GM23248 (cell line): ENCODE results near the gene PLA2G7. TPM values are rescaled to one million over a fixed set of nuclear protein-coding genes. Genes with fewer than 3 reads are reported as not detected.

ENCODE experiments used
- DNase-seq: peaks from one replicate; pipeline ENCODE4 v3.0.0-alpha.2; 2015
- H2AFZ ChIP-seq: fragments of 200-600 bp; sonication (generic); 2 replicates; pipeline ENCODE4 v1.6.1; 2016; ENCODE audit warnings: antibody characterized with exemption
- H3F3A ChIP-seq: fragments of 200-600 bp; sonication (generic); 2 replicates; pipeline ENCODE4 v1.6.1; 2016; ENCODE audit warnings: mild to moderate bottlenecking, antibody characterized with exemption, mixed run types; ENCODE audit not compliant: insufficient read depth
- H3K27ac ChIP-seq: fragments of 200-600 bp; sonication (generic); 2 replicates; pipeline ENCODE4 v1.5.1; 2016; ENCODE audit warnings: mild to moderate bottlenecking
- H3K27me3 ChIP-seq: fragments of 200-600 bp; sonication (generic); replicated peaks from 2 replicates; pipeline ENCODE4 v1.6.1; 2016; ENCODE audit warnings: mild to moderate bottlenecking; ENCODE audit not compliant: insufficient read depth
- H3K36me3 ChIP-seq: fragments of 200-600 bp; sonication (generic); 2 replicates; pipeline ENCODE4 v1.6.1; 2016; ENCODE audit warnings: low read depth, mild to moderate bottlenecking
- H3K4me1 ChIP-seq: fragments of 200-600 bp; sonication (generic); 2 replicates; pipeline ENCODE4 v1.6.1; 2016; ENCODE audit warnings: mild to moderate bottlenecking; ENCODE audit not compliant: insufficient read depth
- H3K4me2 ChIP-seq: fragments of 200-600 bp; sonication (generic); one replicate; pipeline ENCODE4 v1.6.1; 2016; ENCODE audit warnings: mild to moderate bottlenecking; ENCODE audit not compliant: unreplicated experiment
- H3K4me3 ChIP-seq: fragments of 200-600 bp; sonication (generic); 2 replicates; pipeline ENCODE4 v1.5.1; 2016; ENCODE audit warnings: mild to moderate bottlenecking
- H3K79me2 ChIP-seq: fragments of 200-600 bp; sonication (generic); 2 replicates; pipeline ENCODE4 v1.6.1; 2016; ENCODE audit warnings: mild to moderate bottlenecking; ENCODE audit not compliant: insufficient read depth
- H3K9ac ChIP-seq: fragments of 200-600 bp; sonication (generic); 2 replicates; pipeline ENCODE4 v1.6.1; 2016; ENCODE audit warnings: mild to moderate bottlenecking
- H3K9me2 ChIP-seq: fragments of 200-600 bp; sonication (generic); 2 replicates; pipeline ENCODE4 v1.6.1; 2016; ENCODE audit warnings: mixed run types, mild to moderate bottlenecking, moderate library complexity; ENCODE audit not compliant: insufficient read depth
- H3K9me3 ChIP-seq: fragments of 200-600 bp; sonication (generic); one replicate; pipeline ENCODE4 v1.6.1; 2017; ENCODE audit warnings: low read depth
- H4K20me1 ChIP-seq: fragments of 200-600 bp; sonication (generic); 2 replicates; pipeline ENCODE4 v1.6.0; 2016; ENCODE audit not compliant: insufficient read depth
- EZH2 ChIP-seq: fragments of 200-600 bp; sonication (generic); IDR thresholded peaks from 2 replicates; pipeline ENCODE4 v1.6.1; 2018; ENCODE audit warnings: antibody characterized with exemption, mild to moderate bottlenecking; ENCODE audit not compliant: insufficient read depth, poor library complexity, severe bottlenecking
- EZH2phosphoT487 ChIP-seq: fragments of 200-600 bp; sonication (generic); IDR thresholded peaks from 2 replicates; pipeline ENCODE4 v1.6.1; 2018; ENCODE audit warnings: antibody characterized with exemption, moderate library complexity, mild to moderate bottlenecking, low read depth; ENCODE audit not compliant: insufficient read depth
- WGBS, 2 experiments: methylation state at CpG; one replicate each; pipeline ENCODE4 v1.1.6; 2015 to 2017; ENCODE audit warnings: low lambda C conversion rate in 2 of 2, low coverage in 1 of 2; ENCODE audit errors: missing lambda C conversion rate in 2 of 2; 5-methylcytosine and 5-hydroxymethylcytosine counted together
- in situ Hi-C: fragments of 300-500 bp; cut with MboI; formaldehyde crosslinking; loops from 2 replicates; pipeline ENCODE4 v1.15.0; 2020
- polyA plus RNA-seq: library from polyadenylated mRNA; unstranded; fragments of >200 nt; fragmentation: Nextera tagmentation; extraction: Ambion mirVana; gene quantifications from 2 replicates; pipeline ENCODE4 v1.2.1, GENCODE V29; 2016
- total RNA-seq: library from RNA; depleted of rRNA; stranded (reverse); fragments of >200 nt; shearing (Covaris generic); gene quantifications from 2 replicates; pipeline ENCODE4 v1.2.3, GENCODE V29; 2014

The PLA2G7 gene
- total and polyA plus RNA-seq, 2 experiments from 2014 or later, result not detected

GRCh38 chr6:46687619-46688097 lies 47.5 kb downstream of the PLA2G7 start, which contains the start of gene TDRD6:
Gene TDRD6 (plus strand): TSS chr6:46687885. CDS start chr6:46688129, 244 bp downstream.
- in situ Hi-C loops, result no loop called here

GRCh38 chr6:46684771-46685170 lies 50.4 kb downstream of the PLA2G7 start:
- peak; percentile 61 for DNase-seq
- Histone ChIP-seq H3K4me3 (no peak overlapping the region), H3K9me2 (no peaks in the 10 kb centered on the region), H3K4me2 (no peak overlapping the region), H3K27ac (no peak overlapping the region), H3K9ac (no peak overlapping the region), H2AFZ (no peak overlapping the region), H4K20me1 (no peaks in the 10 kb centered on the region), H3K79me2 (no peaks in the 10 kb centered on the region), H3K27me3 (no peaks in the 10 kb centered on the region), H3K9me3 (no peaks in the 10 kb centered on the region), H3F3A (no peaks in the 10 kb centered on the region), H3K36me3 (no peaks in the 10 kb centered on the region), H3K4me1 (peaks cover 9% of the 10 kb centered on the region)
- in situ Hi-C loops, result no loop called here
- no peak for TF ChIP-seq EZH2
- TF ChIP-seq EZH2phosphoT487, result no peak
- 67 to 68% methylated on average over 4 of the region's 4 CpGs for WGBS, 2 experiments

More at GRCh38 chr6:46687619-46688097, 47.5 kb downstream of the PLA2G7 start, which contains the start of gene TDRD6:
- no peaks in the 10 kb centered on the region for H4K20me1 ChIP-seq
- H3K36me3 ChIP-seq, result no peaks in the 10 kb centered on the region
- no peak within 1 kb of the TSS for H3K9ac ChIP-seq
- no peaks in the 10 kb centered on the region for H3K9me3 ChIP-seq
- H2AFZ ChIP-seq, result no peak within 1 kb of the TSS
- no peak within 1 kb of the TSS for H3K4me3 ChIP-seq
- no peak within 1 kb of the TSS for H3K4me2 ChIP-seq
- H3K27me3 ChIP-seq, result no peaks in the 10 kb centered on the region
- no peaks in the 10 kb centered on the region for H3K9me2 ChIP-seq
- peaks cover 9% of the 10 kb centered on the region for H3K4me1 ChIP-seq
- no peak within 1 kb of the TSS for H3K27ac ChIP-seq
- H3K79me2 ChIP-seq, result no peaks in the 10 kb centered on the region
- no peaks in the 10 kb centered on the region for H3F3A ChIP-seq
- WGBS, 2 experiments, result 88 to 92% methylated on average over 34 to 41 of the region's 41 CpGs
- DNase-seq, result no peak
- TF ChIP-seq EZH2phosphoT487, result no peak
- TF ChIP-seq EZH2, result no peak

GRCh38 chr6:46677314-46677654 lies 57.9 kb downstream of the PLA2G7 start:
- H3K79me2 ChIP-seq, result no peaks in the 10 kb centered on the region
- no peaks in the 10 kb centered on the region for H3K36me3 ChIP-seq
- no peak overlapping the region for H3K4me2 ChIP-seq
- DNase-seq, result peak; percentile 1
- H3K27ac ChIP-seq, result no peak overlapping the region
- H3K9ac ChIP-seq, result no peak overlapping the region
- in situ Hi-C loops, result no loop called here
- H3F3A ChIP-seq, result no peaks in the 10 kb centered on the region
- WGBS, 2 experiments, result 71 to 72% methylated on average over 4 of the region's 4 CpGs
- H3K4me1 ChIP-seq, result no peaks in the 10 kb centered on the region
- H3K9me2 ChIP-seq, result no peaks in the 10 kb centered on the region
- no peaks in the 10 kb centered on the region for H3K27me3 ChIP-seq
- no peak overlapping the region for H3K4me3 ChIP-seq
- H2AFZ ChIP-seq, result no peak overlapping the region
- H3K9me3 ChIP-seq, result no peaks in the 10 kb centered on the region
- no peak for TF ChIP-seq EZH2
- TF ChIP-seq EZH2phosphoT487, result no peak
- no peaks in the 10 kb centered on the region for H4K20me1 ChIP-seq

GRCh38 chr6:46676604-46677313 lies 58.4 kb downstream of the PLA2G7 start:
- Histone ChIP-seq H2AFZ (no peak overlapping the region), H3K9ac (no peak overlapping the region), H3K27me3 (no peaks in the 10 kb centered on the region), H3K4me1 (no peaks in the 10 kb centered on the region), H3F3A (no peaks in the 10 kb centered on the region), H3K27ac (no peak overlapping the region), H3K4me2 (no peak overlapping the region), H3K9me2 (no peaks in the 10 kb centered on the region), H3K9me3 (no peaks in the 10 kb centered on the region), H3K79me2 (no peaks in the 10 kb centered on the region), H4K20me1 (no peaks in the 10 kb centered on the region), H3K4me3 (no peak overlapping the region), H3K36me3 (no peaks in the 10 kb centered on the region)
- no peak for DNase-seq
- 75 to 77% methylated on average over 6 of the region's 6 CpGs for WGBS, 2 experiments
- in situ Hi-C loops, result no loop called here
- TF ChIP-seq EZH2 (no peak), EZH2phosphoT487 (no peak)
